NCI-H345 (cell line): Measurements from ENCODE around the gene TGM2.

Source experiments
- DNase-seq: peaks from one replicate; lab custom pipeline; 2025; lab: John Stamatoyannopoulos, UW

TGM2 gene

DNA sequence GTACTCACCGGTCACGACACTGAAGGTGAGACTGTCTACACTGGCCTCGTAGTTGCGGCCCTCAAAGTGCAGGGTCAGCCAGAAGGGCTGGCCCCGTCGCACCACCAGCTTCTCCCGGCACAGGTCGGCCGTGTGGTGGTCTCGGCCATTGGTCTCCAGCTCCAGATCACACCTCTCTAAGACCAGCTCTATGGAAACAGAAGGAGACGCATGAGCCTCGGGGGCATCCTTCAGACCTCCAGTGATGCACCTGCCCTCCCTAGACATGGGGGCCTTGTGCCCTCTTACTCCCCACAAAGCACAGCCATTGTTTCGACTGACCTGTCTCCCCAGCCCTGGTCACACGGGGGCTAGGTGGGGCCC lies 3.7 kb downstream of the TGM2 start:
- DNase-seq, result no peak

- DNase-seq, result no peak
Observed at GRCh38 chr20:38159957-38160756, 4.9 kb downstream of the TGM2 start.

- DNase-seq, result no peak
Observed at GRCh38 chr20:38159566-38159956, 5.5 kb downstream of the TGM2 start.

- no peak for DNase-seq
Observed at GRCh38 chr20:38158701-38159351, 6.2 kb downstream of the TGM2 start.

GRCh38 chr20:38157635-38158495 lies 7.2 kb downstream of the TGM2 start:
- no peak for DNase-seq

DNA sequence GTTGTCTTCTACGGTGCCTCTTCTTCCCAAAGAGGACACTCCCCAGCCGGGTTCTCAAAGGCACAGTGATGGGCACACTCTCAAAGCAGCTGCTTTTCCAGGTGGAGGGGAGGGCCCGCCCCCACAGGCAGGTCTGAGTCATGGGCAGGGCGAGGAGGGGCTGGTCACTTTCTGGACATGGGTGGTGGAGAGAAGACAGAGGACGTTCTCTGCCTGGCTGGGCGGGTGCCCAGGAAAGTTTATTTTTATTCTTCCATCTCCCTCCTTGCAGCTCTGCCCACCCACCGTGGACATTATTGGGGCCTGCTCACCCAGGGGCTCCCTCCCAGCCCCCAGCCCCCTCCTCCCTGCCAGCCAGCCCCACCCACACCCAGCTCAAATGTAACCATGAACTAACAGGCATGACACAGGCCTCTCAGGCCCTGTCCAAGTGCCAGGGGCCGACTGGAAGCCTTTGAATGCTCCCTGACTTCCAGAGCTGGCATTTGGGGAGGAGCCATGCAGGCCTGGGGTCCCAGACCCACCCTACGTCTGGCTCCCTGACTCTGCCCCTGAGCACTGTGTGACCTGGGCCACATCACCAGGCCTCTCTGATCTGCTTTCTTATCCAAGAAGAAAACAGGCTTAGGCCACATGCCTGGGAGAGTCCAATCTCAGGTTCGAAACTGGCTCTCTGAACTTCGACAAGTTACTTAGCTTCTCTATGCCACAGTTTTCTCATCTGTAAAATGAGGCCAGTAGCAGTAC lies 8.0 kb downstream of the TGM2 start:
- DNase-seq, result no peak

DNA sequence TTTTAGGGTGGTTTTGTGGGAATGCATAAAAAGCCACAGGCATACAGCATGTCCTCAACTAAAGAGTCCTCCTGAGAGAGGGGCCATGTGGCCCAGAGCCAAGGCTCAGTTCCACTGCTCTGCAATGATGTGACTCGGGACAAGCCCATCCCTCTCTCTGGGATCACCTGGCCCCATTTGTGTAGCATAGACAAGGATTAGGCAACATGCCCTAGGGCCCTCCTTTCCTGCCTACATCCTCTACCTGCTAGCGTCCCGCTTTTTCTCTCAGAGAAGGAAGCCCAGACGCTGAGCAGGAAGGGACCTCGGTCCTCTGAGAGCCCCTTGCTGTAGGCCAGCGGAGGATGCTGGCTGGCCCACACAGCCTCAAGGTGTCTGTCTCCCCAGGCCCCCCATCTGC lies 8.8 kb downstream of the TGM2 start:
- DNase-seq, result no peak

GRCh38 chr20:38155811-38156210 lies 9.3 kb downstream of the TGM2 start:
- no peak for DNase-seq

DNA sequence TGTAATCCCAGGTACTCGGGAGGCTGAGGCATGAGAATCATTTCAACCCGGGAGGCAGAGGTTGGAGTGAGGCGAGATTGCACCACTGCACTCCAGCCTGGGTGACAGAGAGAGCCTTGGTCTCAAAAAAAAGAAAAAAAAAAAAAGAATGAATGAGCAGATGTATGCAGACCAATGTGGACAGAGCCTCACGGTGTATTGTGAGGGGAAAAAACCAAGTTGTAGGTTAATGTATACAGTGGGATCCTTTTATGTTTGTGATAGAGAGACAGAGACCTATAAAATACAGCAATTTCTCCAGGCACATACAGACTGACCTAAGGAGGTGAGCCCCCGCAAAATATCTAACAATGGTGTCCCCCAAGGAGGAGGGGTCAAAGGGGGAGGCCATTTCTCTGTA lies 11.7 kb downstream of the TGM2 start:
- no peak for DNase-seq

DNA sequence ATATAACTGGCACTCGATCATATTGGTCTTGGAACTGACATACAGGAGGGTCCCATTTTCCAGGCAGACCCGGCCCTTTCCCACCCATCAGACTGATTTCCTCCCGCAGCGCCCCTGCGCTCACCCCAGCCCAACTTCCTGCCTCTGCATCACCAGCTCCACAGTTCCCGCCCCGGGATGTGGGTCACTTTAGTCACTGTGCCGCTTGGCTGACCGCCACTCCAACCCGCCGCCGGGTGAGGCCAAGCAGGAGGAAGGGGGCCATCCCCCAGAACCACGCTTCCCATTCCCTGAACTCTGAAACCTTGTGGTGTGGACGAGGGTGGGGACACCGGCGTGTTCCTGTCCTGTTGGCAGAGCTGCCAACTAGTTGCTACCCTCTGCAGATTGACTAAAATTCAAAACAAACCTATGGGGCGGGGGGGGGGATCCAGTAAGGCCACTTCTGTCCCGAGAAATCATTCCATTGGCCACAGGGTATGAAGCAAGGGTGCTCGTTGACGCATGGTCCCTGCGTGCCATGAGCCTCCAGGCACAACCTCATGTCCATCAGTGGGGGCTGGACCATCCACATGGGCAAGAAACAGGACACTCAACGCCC lies 12.3 kb downstream of the TGM2 start:
- no peak for DNase-seq

GRCh38 chr20:38152175-38152620 lies 12.9 kb downstream of the TGM2 start:
- DNase-seq, result peak; percentile 46

- no peak for DNase-seq
Observed at GRCh38 chr20:38151455-38151854, 13.6 kb downstream of the TGM2 start.

GRCh38 chr20:38150335-38151170 lies 14.5 kb downstream of the TGM2 start:
- DNase-seq, result no peak

DNA sequence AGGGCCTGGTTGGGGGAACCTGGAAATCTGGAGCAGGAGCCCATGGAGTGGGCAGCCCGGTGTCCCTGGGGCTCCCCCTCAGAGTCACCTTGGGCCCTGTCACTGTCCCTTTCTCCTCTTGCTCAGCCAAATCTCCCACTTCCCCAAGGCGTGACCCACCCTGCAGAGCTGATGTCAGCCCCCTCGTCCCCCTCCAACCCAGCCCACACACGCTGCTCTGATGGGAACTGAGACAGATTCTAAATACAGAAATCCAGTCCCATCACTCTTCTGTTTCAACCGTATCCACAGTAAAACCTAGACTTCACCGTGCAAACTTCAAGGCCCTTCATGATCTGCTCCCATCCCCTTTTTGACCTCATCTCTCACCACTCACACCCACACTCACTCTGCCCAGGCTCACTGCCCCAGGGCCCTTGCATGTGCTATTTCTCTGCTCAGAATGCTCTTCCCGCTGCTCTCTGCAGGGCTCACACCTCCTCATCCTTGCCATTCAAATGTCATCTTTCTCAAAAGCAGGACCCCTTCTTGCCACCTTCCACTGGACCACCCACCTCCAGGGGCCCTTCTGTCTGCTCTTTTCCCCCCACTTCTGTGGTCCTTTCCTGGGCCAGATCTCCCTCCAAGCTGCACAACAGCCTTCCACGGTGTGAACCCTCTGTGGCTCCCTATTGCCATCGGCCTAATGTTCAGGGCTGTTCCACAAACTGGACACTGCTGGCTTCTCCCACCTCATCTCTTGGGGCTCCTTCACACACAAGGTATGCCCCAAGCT lies 16.6 kb downstream of the TGM2 start:
- DNase-seq, result no peak

DNA sequence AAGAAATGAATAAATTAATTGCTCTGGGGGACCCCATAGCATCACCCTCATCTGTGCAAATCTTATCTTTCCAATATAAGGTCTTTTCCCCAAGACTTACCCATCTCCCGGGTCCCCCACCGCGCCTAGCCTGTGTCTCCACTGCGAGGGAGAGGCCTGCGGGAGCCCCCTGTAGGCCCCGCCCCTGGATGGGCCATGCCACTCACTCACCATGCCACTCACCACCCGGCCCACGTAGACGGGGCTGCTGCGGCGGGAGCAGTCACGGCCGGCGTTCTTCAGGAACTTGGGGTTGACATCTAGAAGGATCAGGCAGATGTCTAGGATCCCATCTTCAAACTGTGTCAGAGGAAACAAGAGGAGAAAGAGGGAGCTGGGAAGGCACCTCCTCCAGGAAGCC lies 17.3 kb downstream of the TGM2 start:
- no peak for DNase-seq

- no peak for DNase-seq
Observed at GRCh38 chr20:38147163-38147562, 17.9 kb downstream of the TGM2 start.

DNA sequence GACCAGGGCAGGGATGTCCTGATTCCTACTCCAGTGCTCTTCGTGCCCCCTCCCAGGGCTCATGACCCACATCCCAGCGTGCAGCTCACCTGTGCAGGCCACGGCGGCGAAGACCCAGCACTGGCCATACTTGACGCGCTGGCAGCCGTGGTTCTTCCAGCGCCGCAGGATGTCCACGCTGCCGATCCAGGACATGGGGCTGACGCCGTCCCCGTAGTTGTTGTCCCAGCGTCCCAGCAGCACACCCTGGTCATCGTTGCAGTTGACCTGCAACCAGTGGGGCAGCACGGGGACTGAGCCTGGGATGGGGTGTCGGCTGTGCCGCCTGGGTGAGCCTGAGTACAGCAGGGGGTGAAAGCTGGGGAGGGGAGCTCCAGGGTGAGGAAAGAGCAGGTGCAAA lies 18.4 kb downstream of the TGM2 start:
- peak; percentile 5 for DNase-seq

GRCh38 chr20:38146156-38146555 lies 18.9 kb downstream of the TGM2 start:
- DNase-seq, result no peak

- no peak for DNase-seq
Observed at GRCh38 chr20:38145729-38146075, 19.4 kb downstream of the TGM2 start.
